ENCODE measurements around the gene SRCAP. TPM values are rescaled to one million over a fixed set of nuclear protein-coding genes. Genes with fewer than 3 reads are reported as not detected.
"Not testable (repeated sequence)": the region's sequence is repeated elsewhere in the genome, so short reads cannot be mapped to it uniquely, and the experiment has no call there.

Gene SRCAP
- total and polyA plus RNA-seq, 2 of the 8 experiments (the other 6 are each of a cell fraction or from before 2014, with no cell fraction given): 5.5 to 54.3 TPM

GRCh38 chr16:30703071-30703470 lies 4.1 kb downstream of the SRCAP start:
- H4K5ac ChIP-seq (ENCODE audit: insufficient read length, low read depth, low read length); H2AK5ac ChIP-seq (ENCODE audit: low read depth, low read length); H2AFZ ChIP-seq (ENCODE audit: low read length); H3K23ac ChIP-seq (ENCODE audit: insufficient read length); H3K4me1 ChIP-seq (replicated peaks in 1 of 4; ENCODE audit: control insufficient read depth in 3 of 4, insufficient read depth in 4 of 4, low read length in 3 of 4); H2BK20ac ChIP-seq (ENCODE audit: low read length); H3K18ac ChIP-seq (ENCODE audit: extremely low read depth, low read length); H3K27me3 ChIP-seq (replicated peaks in 1 of 4; ENCODE audit: control insufficient read depth in 3 of 4, extremely low read depth in 1 of 4, insufficient read depth in 3 of 4, low read length in 3 of 4); H2BK15ac ChIP-seq (ENCODE audit: low read length); H2BK12ac ChIP-seq (ENCODE audit: low read depth, low read length); H3K23me2 ChIP-seq (ENCODE audit: low read depth, low read length); H2BK120ac ChIP-seq (replicated peaks; ENCODE audit: low read depth, low read length); H3K56ac ChIP-seq (replicated peaks; ENCODE audit: insufficient read length, low read depth, low read length); H3K14ac ChIP-seq (ENCODE audit: insufficient read length); H4K8ac ChIP-seq (ENCODE audit: extremely low read depth, insufficient read depth, low read length); DNase-seq (ENCODE audit: low read depth in 1 of 2, low spot score in 2 of 2); H3K27ac ChIP-seq (ENCODE audit: low read depth, low read length); H3K9me3 ChIP-seq (ENCODE audit: insufficient read depth in 2 of 2, low read depth in 1 of 2, low read length in 1 of 2); H3K9ac ChIP-seq (replicated peaks in 1 of 4; ENCODE audit: extremely low read depth in 1 of 4, low read depth in 3 of 4, low read length in 3 of 4); H3K79me1 ChIP-seq (ENCODE audit: low read depth, low read length); H3K4ac ChIP-seq (replicated peaks; ENCODE audit: insufficient read length, low read depth, low read length); H4K91ac ChIP-seq (replicated peaks; ENCODE audit: insufficient read length, low read length); H2BK5ac ChIP-seq (ENCODE audit: low read depth, low read length); CTCF ChIA-PET (ENCODE audit: partially characterized antibody); H3K4me2 ChIP-seq (ENCODE audit: insufficient read depth in 1 of 2, low read depth in 2 of 2, low read length in 2 of 2); H3K4me3 ChIP-seq (ENCODE audit: extremely low read depth in 1 of 4, insufficient read depth in 2 of 4, low read depth in 3 of 4, low read length in 4 of 4); FAIRE-seq: not testable (repeated sequence)
- Histone ChIP-seq H3K36me3 (ENCODE audit: control insufficient read depth in 2 of 4, insufficient read depth in 4 of 4, low read length in 3 of 4) (peaks cover 26 to 57% (median 53%) of the 10 kb centered on the region in 4 experiments), H4K20me1 (replicated peaks in 1 of 2; ENCODE audit: control insufficient read depth in 1 of 2, insufficient read depth in 2 of 2, low read length in 2 of 2) (peaks cover 7 to 17% of the 10 kb centered on the region in 2 experiments), H3K79me2 (ENCODE audit: control insufficient read depth in 1 of 2, insufficient read depth in 2 of 2, low read length in 2 of 2) (peaks cover 0 to 27% of the 10 kb centered on the region in 2 experiments; a peak in 3 of 4 replicates)
- POLR2A ChIA-PET (ENCODE audit: partially characterized antibody): interaction anchor here (0.9 to 4.7 kb wide), 5 partner anchors 8 to 45 kb away, joined by 3 to 25 read pairs (median 4); partner anchors contain the start of gene PHKG2
- 90% methylated on average over 12 of the region's 12 CpGs; no CpG with 5 or more reads in 1 of the 2 experiments for WGBS, 2 experiments (ENCODE audit: extremely low coverage in 1 of 2, insufficient coverage in 1 of 2, insufficient read length in 1 of 2, insufficient replicate concordance in 2 of 2, low coverage in 1 of 2, low lambda C conversion rate in 2 of 2, missing lambda C conversion rate in 1 of 2)

All from H1 (cell line).